COLO829 (cell line): Measurements from ENCODE around the gene RAP1B.
"Not testable (repeated sequence)": the region's sequence is repeated elsewhere in the genome, so short reads cannot be mapped to it uniquely, and the experiment has no call there.

Experiments
- DNase-seq: peaks from one replicate; pipeline ENCODE4 v3.0.0; 2012; ENCODE audit warnings: low spot score

Gene RAP1B

GRCh38 chr12:68633614-68634558, 23.2 kb downstream of the RAP1B start:
- no peak for DNase-seq

GRCh38 chr12:68636268-68636667, 25.6 kb downstream of the RAP1B start:
- no peak for DNase-seq

GRCh38 chr12:68637439-68637838, 26.7 kb downstream of the RAP1B start:
- DNase-seq = not testable (repeated sequence)

DNA sequence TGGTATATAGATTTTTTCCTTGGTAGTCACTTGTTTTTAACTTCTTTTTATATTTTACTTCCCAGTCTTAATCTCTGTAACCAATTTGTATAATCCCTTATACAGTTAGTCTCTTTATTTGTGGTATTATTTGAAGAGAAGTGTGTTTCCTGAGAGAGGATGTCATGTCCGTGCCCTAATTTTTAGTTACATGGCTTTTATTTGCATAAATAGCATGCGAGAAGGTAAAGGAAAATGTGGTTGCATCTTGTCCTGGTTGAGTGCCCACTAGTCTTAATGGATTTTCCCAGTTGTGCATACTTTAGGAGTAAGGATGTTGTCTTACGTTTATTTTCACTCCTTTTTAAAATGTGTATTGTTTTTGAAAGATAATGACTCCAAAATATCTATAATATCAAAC, 27.5 kb downstream of the RAP1B start:
- DNase-seq = no peak

GRCh38 chr12:68638721-68639395, 28.2 kb downstream of the RAP1B start:
- no peak for DNase-seq

- no peak for DNase-seq
Observed at GRCh38 chr12:68639396-68639767, 28.7 kb downstream of the RAP1B start.

- DNase-seq = peak; percentile 42
Observed at GRCh38 chr12:68641138-68641537, 30.4 kb downstream of the RAP1B start.

DNA sequence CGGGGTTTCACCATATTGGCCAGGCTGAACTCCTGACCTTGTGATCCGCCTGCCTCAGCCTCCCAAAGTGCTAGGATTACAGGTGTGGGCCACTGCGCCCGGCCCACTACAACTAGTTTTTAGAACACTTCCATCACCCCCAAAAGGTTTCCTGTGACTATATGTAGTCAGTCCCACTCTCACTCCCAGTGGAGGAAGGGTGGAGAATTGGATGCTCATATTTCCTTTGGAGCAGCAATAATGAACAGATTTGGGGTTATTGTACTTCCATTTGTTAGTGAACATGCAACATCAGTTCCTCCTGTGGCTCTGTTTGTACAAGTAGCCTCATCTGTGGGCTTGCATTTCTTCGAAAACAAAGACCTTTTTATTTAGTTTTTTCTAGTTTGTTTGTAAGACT, 35.8 kb downstream of the RAP1B start:
- peak; percentile 12 for DNase-seq

DNA sequence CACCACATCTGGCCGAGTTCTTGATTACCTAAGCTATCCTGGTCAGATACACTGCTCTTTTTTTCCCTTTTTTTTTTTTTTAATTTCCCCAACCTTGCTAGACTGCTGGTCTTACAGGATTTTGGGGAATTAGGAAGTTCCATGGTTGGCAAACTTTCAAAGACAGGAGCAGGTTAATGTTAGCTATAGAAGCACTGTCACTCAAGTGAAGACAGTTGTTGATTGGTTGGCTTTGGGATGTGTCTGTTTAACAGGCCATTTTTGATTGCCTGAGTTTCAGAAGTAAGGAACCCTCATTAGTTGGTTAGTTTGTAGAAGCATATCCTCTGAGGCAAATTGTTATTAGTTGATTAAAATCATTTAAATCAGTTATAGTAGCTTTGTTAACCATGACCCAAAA, 36.8 kb downstream of the RAP1B start:
- DNase-seq = no peak

DNA sequence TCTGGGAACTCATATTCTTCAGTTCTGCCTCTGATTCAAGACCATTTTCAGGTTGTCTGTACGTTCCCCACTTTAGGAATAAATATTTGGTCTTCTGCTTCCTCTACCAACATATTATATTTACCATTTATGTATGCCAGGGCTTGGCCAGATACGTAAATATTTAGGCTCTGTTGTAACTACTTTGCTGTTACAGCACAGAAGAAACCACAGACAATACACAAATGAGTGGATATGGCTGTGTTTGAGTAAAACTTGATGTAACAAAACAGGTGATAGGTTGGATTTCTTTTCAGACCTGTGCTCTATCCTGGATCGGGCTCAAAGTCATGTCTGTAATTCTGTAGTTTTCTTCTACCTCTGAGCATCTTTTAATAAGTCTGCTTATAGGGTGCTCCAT, 37.5 kb downstream of the RAP1B start:
- DNase-seq = no peak

GRCh38 chr12:68665016-68665569, 54.4 kb downstream of the RAP1B start:
- no peak for DNase-seq

DNA sequence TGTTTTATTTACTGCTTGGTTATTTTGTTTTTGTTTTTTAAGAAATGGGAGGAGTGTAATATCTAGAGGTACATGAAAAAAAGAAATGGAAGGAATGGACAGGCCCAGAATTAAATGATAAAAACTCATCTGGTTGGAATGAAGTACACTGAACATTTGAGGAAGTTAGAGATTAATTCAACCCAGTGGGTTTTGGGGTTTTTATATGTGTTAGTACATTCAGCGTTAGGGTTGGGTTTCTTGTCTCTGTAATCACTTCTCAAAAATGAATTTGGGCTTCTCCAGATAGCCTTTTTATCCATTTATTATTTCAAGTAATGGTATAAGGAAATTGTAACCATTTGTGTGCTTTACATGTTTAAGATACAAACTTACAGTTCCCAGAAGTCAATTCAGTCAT, 56.6 kb downstream of the RAP1B start:
- no peak for DNase-seq

DNA sequence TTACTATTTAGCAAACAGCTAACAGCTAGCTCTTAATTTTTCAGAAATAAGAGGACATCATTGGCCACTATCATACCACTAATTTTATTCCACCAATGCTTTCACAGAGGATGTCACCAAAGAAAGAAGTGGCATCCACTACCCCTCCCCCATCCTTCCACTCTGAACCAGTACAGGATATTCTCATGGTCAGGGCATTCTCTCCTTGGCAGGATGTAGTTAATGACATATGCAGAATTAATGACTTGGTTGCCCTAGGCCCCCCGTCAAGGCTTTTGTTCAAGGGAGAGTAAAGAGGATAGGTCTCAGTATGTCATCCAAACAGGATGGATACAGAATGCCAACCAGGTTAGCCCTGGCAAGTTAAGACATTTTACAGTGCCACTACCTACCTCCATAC, 57.2 kb downstream of the RAP1B start:
- DNase-seq = no peak

DNA sequence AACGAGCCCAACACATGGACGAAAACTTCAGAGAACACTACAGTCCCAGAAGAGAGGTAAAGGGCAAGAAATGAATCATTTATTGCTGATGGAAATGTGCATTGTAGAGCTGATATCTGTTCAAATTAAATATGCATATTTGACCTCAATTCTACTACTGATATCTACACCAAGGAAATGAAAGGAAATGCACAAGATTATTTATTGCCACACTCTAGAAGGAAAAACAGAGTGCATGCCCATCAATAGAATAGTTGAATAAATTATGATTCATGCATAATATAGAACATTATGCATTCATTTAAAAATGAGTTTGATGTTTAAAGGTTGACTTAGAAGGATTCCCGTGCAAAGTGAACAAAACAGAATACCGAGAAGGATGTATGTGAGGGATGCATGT, 60.5 kb downstream of the RAP1B start:
- no peak for DNase-seq

- no peak for DNase-seq
Observed at GRCh38 chr12:68673788-68674187, 63.1 kb downstream of the RAP1B start.

- DNase-seq = no peak
Observed at GRCh38 chr12:68674376-68674775, 63.7 kb downstream of the RAP1B start.

GRCh38 chr12:68675101-68675842, 64.6 kb downstream of the RAP1B start:
- no peak for DNase-seq

GRCh38 chr12:68676854-68677253, 66.2 kb downstream of the RAP1B start:
- not testable (repeated sequence) for DNase-seq

GRCh38 chr12:68686262-68686594, 75.5 kb downstream of the RAP1B start:
- no peak for DNase-seq

DNA sequence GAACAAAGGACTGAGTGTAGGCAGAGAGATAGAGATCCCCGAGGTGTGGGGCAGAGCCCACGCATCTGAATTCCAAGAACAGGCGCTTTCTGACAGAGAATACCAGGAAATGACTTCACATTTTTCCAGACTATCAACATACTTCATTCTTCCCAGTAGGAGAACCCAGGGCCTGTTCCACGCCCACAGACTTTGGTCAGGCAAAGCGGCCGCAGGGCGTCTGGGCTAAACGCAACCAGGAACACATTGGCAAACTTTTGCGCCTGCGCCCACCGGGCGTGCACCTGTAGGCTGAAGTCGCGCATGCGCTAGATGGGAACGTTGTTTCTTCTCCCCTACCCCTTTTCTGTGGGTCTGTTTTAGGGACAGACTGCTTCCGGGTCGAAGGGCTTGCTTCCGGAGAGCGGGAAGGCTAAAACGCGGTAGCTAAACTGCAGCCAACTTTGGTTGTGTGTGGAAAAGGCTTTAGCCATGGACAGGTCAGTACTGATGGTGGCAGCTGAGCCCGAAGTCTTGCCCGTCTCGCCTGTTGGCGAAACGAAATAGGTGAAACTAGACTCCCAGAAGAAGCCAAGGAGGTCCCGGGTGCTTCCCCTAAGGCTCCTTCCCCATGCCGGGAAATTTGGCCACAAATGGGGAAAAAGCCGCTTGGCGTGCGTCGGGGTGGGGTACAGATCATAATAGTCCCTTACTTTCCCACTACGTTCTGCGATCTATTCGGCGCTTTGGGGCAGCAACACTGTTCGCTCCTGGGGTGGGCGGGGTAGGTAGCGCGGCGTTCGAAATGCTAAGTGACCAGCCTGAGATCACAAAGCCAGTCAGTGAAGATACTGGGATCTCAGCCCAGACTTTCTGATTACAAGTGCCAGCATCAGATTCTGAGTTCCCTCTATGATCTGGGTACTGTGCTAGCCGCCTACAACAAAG, 76.2 kb downstream of the RAP1B start, which contains the start of gene NUP107:
NUP107 (plus strand) TSS at position 384 of the 927 bp plus-strand sequence; CDS start at position 472, 88 bp downstream.
- DNase-seq = peak; percentile 98

DNA sequence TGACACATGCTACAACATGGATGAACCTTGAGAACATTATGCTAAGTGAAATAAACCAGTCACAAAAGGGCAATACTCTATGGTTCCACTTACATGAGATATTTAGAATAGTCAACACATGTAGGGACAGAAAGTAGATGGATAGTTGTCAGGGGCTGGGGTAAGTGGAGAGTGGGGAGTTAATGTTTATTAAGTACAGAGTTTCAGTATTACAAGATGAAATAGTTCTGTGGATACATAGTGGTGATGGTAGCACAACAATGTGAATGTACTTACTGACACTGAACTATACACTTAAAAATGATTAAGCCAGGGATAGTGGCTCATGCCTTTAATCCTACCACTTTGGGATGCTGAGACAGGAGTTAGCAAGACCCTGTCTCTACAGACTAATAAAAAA, 84.8 kb downstream of the RAP1B start:
- no peak for DNase-seq
